ENCODE data around the gene LGI4. TPM values are rescaled to one million over a fixed set of nuclear protein-coding genes. Genes with fewer than 3 reads are reported as not detected.

The LGI4 gene
- polyA plus RNA-seq, 6 donors from 2014 or later, result not detected

DNA sequence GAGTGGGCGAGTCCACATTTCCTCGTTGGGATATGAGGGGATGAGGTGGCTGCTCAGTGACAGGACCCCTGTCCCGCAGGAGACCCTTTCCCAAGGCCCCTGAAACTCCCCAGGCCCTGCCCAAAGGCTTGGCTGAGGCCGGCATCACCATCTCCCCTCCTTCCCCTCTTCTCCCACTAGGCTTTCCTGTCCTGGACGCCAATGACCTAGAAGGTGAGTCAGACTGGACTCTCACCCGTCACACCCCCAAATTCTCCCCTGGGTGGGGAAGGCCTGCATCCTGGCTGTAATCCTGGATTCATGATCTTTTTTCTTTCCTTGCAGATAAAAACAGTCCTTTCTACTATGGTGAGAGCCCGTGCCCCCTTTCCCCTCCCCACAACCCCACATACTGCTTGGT, 14.0 kb downstream of the LGI4 start:
- Mint-ChIP-seq H3K36me3 (no peaks in the 10 kb centered on the region), H3K4me3 (no peak overlapping the region), H3K27ac (peak overlapping the region in 1 of 6 donors; percentile 27), H3K4me1 (peaks cover 17 to 20% (median 18%) of the 10 kb centered on the region in 3 donors), H3K9me3 (no peaks in the 10 kb centered on the region), H3K27me3 (peaks cover 0 to 5% (median 0%) of the 10 kb centered on the region in 3 donors)
- no peak for DNase-seq
- no peak for ATAC-seq (ENCODE audit: low read depth in 2 of 2)

DNA sequence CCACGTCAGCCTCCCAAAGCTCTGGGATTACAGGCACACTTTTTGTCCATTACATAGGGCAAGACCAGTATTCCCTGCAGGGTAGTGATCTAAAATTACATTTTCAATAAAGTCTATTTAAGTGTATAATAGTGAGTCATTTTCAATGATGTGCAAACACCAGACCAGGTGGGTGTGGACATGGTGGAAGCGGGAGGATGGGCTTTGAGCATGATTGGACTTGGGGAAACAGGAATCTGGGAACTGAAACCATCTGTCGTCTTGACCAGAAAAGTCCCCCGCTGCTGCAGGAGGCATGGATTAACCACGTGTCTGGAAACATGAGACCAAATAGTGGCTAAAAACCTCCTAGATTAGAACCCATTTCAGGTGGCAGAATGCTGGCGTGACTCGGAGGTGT, 14.4 kb downstream of the LGI4 start:
- Mint-ChIP-seq H3K4me1 (peaks cover 14 to 20% (median 17%) of the 10 kb centered on the region in 3 donors), H3K9me3 (no peaks in the 10 kb centered on the region), H3K27me3 (peaks cover 0 to 8% (median 0%) of the 10 kb centered on the region in 3 donors), H3K36me3 (no peaks in the 10 kb centered on the region), H3K4me3 (no peak overlapping the region), H3K27ac (peak overlapping the region in 2 of 6 donors; percentile 27 to 57)
- ATAC-seq (ENCODE audit: low read depth in 2 of 2), result no peak
- no peak for DNase-seq

DNA sequence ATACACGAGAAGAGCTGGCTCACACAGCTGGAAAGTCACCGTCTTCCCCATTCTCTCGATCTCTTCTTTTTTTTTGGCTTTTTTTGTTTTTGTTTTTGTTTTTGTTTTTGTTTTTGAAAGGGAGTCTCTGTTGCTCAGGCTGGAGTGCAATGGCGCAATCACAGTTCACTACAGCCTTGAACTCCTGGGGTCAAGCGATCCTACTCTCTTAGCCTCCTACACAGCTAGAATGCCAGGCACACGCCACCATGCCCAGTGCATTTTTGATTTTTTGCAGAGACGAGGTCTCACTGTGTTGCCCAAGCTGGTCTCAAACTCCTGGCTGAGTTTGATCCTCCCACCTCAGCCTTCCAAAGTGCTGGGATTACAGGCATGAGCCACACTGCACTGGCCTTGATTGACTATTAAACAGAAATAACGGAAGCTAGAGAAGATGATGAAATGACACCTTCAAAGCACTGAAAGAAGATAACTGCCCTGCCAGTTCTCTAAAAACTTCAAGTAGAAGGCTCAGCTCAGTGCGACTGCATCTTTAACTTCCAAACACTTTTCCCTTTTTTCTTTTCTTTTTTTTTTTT, 15.2 kb downstream of the LGI4 start:
- H3K27ac Mint-ChIP-seq, result peak overlapping the region in 2 of 6 donors; percentile 67 to 95
- no peak for ATAC-seq (ENCODE audit: low read depth in 2 of 2)
- H3K9me3 Mint-ChIP-seq, result no peaks in the 10 kb centered on the region

DNA sequence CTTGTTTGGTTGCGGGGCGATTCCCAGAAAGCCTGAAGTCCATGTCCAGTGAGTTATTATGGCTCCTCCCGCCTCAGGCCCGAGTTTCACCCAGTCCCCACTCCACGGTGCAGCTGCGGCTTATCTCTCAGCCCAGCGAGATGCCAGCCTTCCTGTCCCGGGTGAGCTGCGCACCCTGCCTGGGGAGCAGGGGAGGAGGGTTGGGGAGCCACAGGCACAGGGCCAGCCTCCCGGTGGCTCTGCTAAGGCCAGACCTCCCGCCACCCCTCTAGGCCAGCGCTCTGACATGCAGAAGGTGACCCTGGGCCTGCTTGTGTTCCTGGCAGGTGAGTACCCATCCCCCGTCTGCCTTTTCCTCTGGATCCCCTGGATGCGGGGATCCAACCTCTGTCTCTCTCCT, 15.8 kb downstream of the LGI4 start:
- H3K4me1 Mint-ChIP-seq, result peaks cover 11 to 19% (median 15%) of the 10 kb centered on the region in 3 donors
- H3K27ac Mint-ChIP-seq, result no peak overlapping the region
- H3K4me3 Mint-ChIP-seq, result no peak overlapping the region
- no peaks in the 10 kb centered on the region for H3K36me3 Mint-ChIP-seq
- ATAC-seq (ENCODE audit: low read depth in 2 of 2), result no peak
- DNase-seq, result no peak
- H3K9me3 Mint-ChIP-seq, result no peaks in the 10 kb centered on the region
- H3K27me3 Mint-ChIP-seq, result peaks cover 0 to 14% (median 5%) of the 10 kb centered on the region in 3 donors

More for the DNA sequence above, 15.2 kb downstream of the LGI4 start:
- H3K4me1 Mint-ChIP-seq, result peaks cover 14 to 21% (median 15%) of the 10 kb centered on the region in 3 donors
- H3K36me3 Mint-ChIP-seq, result no peaks in the 10 kb centered on the region
- no peak overlapping the region for H3K4me3 Mint-ChIP-seq
- H3K27me3 Mint-ChIP-seq, result peaks cover 0 to 11% (median 2%) of the 10 kb centered on the region in 3 donors
- no peak for DNase-seq

DNA sequence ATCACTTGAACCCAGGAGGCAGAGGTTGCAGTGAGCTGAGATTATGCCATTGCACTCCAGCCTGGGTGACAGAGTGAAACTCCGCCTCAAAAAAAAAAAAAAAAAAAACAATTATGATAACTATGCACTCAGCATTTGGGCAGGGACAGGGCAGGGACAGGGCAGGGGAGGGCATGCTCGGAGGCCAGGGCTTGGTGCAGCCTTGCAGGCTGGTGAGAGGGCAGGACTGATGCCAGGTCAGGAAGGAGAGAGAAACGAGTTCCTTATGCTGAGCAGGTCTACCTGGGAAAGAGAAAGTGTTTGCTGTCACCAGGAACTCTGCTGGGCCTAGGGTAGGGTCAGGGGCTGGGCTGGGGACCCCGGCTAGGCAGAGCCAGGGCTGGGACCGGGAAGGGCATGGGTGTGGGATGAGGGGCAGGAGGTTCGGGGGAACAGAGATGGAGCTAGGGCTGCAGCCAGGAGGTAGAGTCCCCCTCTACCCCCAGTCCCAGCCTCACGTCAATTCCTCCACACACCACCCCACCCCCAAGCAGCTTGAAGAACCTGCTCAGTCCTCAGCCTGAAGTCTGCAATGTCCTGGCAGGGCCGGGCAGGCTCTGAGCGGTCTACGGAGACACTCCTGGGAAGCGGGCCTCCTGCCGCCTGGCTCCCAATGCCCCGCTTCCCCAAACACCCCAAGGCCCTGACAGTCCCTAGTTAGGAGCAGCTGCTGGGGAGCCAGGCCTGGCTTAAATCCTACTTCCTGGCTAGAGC, 16.4 kb downstream of the LGI4 start:
- Mint-ChIP-seq H3K4me3 (no peak overlapping the region), H3K4me1 (peaks cover 6 to 13% (median 8%) of the 10 kb centered on the region in 3 donors), H3K9me3 (no peaks in the 10 kb centered on the region), H3K27me3 (peaks cover 0 to 14% (median 5%) of the 10 kb centered on the region in 3 donors), H3K36me3 (no peaks in the 10 kb centered on the region), H3K27ac (no peak overlapping the region)
- DNase-seq (no peak), ATAC-seq (ENCODE audit: low read depth in 2 of 2) (no peak)

DNA sequence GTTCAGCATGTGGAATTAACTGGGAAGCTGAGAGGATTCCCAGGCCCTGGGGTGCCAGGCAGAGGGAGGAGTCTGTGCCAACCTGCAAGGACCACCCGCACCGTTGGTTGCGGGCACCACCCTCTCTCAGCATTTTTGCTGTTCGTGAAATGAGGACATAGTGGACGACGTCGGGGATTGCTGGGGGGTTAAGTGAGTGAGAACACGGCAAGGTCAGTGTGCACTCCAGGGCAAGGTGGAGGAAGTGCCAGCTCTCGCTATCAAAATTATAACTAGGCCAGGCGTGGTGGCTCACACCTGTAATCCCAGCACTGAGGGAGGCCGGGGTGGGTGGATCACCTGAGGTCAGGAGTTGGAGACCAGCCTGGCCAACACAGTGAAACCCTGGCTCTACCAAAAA, 17.1 kb downstream of the LGI4 start:
- Mint-ChIP-seq H3K27ac (no peak overlapping the region), H3K4me3 (no peak overlapping the region), H3K9me3 (no peaks in the 10 kb centered on the region), H3K27me3 (peaks cover 0 to 14% (median 5%) of the 10 kb centered on the region in 3 donors), H3K36me3 (no peaks in the 10 kb centered on the region), H3K4me1 (peaks cover 6 to 13% (median 8%) of the 10 kb centered on the region in 3 donors)
- DNase-seq, result no peak
- ATAC-seq (ENCODE audit: low read depth in 2 of 2), result no peak

DNA sequence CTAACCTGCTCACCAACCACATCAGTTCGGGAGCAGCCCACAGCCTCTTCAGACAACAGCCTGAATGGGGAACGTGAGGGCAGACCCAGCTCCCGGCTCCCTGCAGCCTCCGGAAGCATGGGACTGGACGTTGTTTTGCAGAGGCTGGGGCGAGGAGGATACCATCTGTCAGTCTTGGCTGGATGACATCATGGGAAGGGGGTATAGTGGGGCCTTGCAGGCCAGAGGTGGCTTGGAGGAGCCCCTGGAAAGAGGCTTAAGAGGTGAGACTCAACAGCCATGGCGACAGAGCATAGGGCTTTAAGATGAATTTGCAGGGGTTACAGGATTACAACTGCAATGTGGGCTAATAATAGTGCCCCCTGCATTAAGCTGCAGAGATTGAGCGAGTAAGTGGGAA, 17.7 kb downstream of the LGI4 start:
- peaks cover 6 to 13% (median 8%) of the 10 kb centered on the region in 3 donors for H3K4me1 Mint-ChIP-seq
- H3K4me3 Mint-ChIP-seq, result no peak overlapping the region
- DNase-seq (no peak), ATAC-seq (ENCODE audit: low read depth in 2 of 2) (no peak)
- no peaks in the 10 kb centered on the region for H3K9me3 Mint-ChIP-seq
- peaks cover 0 to 14% (median 5%) of the 10 kb centered on the region in 3 donors for H3K27me3 Mint-ChIP-seq
- peak overlapping the region in 1 of 6 donors; percentile 62 for H3K27ac Mint-ChIP-seq
- no peaks in the 10 kb centered on the region for H3K36me3 Mint-ChIP-seq

DNA sequence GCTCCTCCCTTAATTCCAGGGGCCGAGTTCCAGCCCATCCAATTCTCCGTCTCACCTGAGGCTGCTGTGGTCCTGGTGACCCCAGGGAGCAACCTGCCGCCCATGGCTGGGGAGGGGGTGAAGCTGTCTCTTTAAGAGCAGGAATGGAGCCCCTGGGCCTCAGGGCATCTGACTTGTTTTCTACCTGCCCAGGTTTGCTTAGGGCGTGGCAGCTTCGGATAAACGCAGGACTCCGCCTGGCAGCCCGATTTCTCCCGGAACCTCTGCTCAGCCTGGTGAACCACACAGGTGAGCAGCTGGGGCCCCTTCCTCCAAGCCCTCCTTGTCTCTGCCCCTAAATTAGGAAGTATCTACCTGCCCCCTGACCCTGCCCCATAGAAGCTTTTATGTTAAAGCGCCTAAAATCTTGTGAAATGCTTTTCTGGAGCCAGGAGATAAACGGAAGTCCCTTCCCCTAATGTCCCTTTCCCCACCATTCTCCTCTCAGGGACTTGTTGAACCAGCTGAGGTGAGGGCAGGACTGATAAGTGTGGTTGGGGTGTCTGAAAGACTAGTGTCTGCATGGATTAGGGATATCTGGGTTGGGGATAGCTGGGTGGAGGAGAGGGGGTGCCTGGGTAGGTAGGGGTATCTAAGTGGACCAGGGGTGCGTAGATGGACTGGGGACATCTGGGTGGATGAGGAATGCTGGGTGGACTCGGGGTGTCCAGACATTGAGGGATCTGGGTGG, 18.6 kb downstream of the LGI4 start:
- no peak for ATAC-seq (ENCODE audit: low read depth in 2 of 2)
- Mint-ChIP-seq H3K4me1 (peaks cover 6 to 13% (median 8%) of the 10 kb centered on the region in 3 donors), H3K27me3 (peaks cover 0 to 14% (median 5%) of the 10 kb centered on the region in 3 donors), H3K27ac (peak overlapping the region in 2 of 6 donors; percentile 38 to 60), H3K36me3 (no peaks in the 10 kb centered on the region), H3K4me3 (no peak overlapping the region), H3K9me3 (no peaks in the 10 kb centered on the region)
- DNase-seq, result no peak

DNA sequence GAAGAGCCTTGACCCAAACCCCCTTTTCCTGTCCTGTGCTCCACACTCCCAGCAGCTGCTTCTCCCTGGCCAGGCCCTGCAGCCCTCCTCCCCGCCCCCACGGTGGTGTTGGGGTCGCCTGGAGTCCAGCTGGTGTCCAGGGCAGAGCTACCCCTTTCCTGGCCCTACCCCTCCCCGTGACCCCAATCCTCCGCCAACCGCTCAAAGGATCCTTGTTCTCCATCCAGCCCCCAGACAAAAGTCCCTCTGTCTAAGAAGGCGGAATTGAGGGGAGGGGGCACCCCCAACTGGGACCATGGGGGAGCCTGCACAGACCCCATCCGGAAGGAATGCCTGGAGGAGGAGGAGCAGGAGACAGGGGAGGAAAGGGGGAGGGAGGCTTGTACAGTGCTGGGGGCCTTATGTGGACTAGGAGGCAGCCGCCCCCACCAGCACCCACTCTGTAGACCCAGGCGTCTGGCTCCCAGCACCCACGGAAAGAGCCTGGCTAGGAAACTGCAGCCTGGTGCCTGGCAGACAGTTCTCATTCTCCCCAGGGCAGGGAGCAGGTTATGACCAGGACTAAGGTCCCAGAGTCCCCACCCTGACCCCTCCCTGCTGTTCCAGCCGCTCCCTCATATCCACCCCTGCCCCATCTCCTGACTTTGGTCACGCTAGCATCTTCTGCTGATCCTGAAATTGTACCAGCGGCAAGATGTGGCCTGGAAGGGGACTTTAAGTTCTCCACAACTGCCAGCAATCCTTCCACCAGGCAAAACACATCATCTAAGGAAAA, 19.5 kb downstream of the LGI4 start, which contains the start of gene FXYD3:
Gene FXYD3, plus strand, starts transcription at position 647 of the 775 bp plus-strand sequence. CDS start 3,554 bp downstream, outside the sequence.
- ATAC-seq (ENCODE audit: low read depth in 2 of 2) (no peak), DNase-seq (no peak)
- Mint-ChIP-seq H3K27ac (peak within 1 kb of the TSS in 2 of 6 donors; percentile 60 to 79), H3K27me3 (peaks cover 0 to 18% (median 5%) of the 10 kb centered on the region in 3 donors), H3K9me3 (no peaks in the 10 kb centered on the region), H3K36me3 (no peaks in the 10 kb centered on the region), H3K4me1 (peaks cover 6 to 13% (median 8%) of the 10 kb centered on the region in 3 donors), H3K4me3 (peak within 1 kb of the TSS in 4 of 8 donors; percentile 22 to 50 (median 45))

DNA sequence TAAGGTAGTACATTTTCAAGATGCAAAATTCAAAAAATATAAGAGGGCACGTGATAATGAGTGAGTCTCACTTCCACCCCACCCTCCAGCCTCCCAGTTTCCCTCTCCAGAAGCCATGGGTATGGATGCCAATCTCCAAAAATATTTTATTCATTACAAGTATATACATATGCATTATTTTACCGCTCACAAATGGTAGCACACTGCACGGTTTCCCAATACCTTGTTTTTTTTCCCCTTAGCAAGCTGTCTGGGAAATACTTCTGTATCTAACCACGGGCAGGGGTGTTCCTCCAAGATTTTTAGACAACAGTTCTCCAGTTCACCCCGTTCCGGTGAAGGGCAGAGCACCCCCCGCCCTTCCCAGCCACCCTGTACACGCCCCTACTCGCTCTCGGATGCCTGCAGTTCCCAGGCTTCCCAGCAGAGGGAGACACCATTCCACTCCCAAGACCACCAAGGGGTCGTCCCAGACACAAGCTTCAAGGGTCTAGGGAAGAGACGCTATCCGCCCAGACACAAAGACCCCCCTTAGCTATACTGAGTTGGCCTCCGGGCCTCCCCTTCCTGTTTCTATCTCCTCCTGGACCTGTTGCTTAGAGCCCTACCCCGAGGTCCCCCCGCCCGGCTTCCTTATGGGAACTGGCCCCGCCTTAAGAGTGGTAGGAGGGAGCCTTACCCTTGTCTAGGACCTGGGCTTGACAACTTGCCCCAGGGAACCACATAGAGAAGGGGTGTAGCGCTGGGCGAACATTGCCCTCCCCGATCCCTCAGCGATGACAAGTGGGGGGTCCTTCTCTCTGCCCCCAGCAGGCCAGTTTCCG, 20.3 kb downstream of the LGI4 start:
- ATAC-seq (ENCODE audit: low read depth in 2 of 2), result peak; percentile 88
- H3K27ac Mint-ChIP-seq, result peak overlapping the region in 2 of 6 donors; percentile 60 to 79

DNA sequence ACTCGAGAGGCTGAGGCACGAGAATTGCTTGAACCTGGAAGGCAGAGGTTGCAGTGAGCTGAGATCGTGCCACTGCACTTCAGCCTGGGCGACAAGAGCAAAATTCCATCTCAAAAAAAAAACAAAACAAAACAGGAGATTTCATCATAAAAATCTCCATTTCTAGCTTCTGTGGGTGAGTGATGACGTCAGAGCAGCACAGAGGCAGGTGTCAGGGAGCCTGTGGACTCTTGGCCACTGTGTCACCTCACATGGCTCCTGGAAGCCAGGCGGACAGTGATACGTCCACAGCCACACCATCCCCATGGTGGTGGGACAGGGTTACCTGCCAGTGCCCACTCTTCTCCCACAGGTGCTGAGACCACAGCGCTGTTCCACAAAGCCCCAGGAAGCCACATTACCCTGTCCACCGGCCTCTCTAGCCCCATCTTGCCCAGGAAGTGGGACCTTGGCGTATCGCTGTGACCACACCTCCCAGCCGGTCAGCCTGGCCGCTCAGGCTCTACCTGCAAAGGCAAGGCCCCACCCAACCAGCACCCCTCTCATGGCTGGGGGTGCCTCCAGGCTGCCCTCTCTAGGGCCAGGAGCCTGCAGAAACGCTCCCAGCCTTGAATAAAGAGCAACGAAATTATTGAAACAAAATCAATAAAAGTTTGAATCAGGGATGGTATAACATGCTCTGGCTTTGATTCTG, 21.7 kb downstream of the LGI4 start:
- Mint-ChIP-seq H3K27ac (no peak overlapping the region), H3K27me3 (peaks cover 0 to 33% (median 5%) of the 10 kb centered on the region in 3 donors), H3K36me3 (no peaks in the 10 kb centered on the region), H3K9me3 (no peaks in the 10 kb centered on the region), H3K4me3 (peak overlapping the region in 1 of 8 donors; percentile 25), H3K4me1 (peaks cover 6 to 8% (median 8%) of the 10 kb centered on the region in 3 donors)
- DNase-seq, result no peak
- no peak for ATAC-seq (ENCODE audit: low read depth in 2 of 2)

More for the DNA sequence above, 20.3 kb downstream of the LGI4 start:
- H3K4me3 Mint-ChIP-seq, result peak overlapping the region in 4 of 8 donors; percentile 22 to 50 (median 45)
- H3K9me3 Mint-ChIP-seq, result no peaks in the 10 kb centered on the region
- H3K4me1 Mint-ChIP-seq, result peaks cover 6 to 11% (median 8%) of the 10 kb centered on the region in 3 donors
- no peaks in the 10 kb centered on the region for H3K36me3 Mint-ChIP-seq
- DNase-seq, result peak; percentile 64
- H3K27me3 Mint-ChIP-seq, result peaks cover 0 to 24% (median 5%) of the 10 kb centered on the region in 3 donors

Measured in naive B cell (primary cell).